IPS DF 19.7 (cell line): ENCODE measurements around the gene NXPH2.
"Not testable (repeated sequence)": the region's sequence is repeated elsewhere in the genome, so short reads cannot be mapped to it uniquely, and the experiment has no call there.

ENCODE experiments used
- DNase-seq: peaks from one replicate; pipeline ENCODE4 v3.0.0-alpha.2; 2013; ENCODE audit warnings: low read depth, low spot score

NXPH2 gene

DNA sequence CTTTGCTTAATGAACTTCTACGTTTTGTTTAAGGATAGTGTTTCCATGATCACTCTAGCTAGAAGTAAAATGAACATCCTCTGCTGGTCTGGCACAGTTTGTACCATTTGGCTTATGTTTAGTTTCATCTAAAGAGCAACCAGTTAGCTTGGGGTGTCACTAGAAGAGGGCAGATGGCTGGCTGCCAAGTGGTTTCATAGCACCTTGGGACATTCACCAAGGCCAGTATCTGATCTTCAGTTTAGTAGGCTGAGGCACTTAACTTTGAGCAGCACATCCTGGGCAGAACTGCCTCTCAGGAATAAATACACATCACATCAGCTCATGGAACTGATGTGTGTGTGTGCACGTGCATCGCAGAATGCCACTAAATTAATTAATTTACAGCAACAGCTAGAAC is 68.4 kb downstream of the NXPH2 start:
- DNase-seq, result no peak

DNA sequence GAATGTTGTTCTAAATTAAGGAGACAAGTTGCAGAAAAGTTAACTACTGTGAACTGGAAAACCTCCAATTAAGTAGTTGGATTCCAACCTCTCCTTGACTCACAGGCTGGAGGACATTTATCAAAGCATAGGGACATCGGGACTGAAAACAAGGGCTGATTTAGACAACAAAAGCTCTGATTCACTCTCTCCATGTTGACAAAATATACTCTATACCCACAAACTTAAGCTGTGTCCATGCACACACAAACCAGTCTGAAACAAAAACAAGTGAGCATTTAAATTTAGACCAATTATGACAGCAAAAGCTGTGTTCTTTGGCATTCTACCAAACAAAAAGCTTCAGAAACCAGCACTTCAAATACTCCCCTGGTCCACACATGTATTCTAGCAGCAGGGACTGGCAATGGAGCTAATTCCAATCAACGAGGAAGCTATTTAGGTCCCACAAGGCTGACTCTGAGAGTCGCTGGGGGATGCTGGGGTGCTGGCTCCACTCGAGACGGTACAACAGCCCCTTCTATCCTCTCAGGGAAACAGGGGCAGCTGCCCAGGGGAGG is 71.4 kb downstream of the NXPH2 start:
- no peak for DNase-seq

DNA sequence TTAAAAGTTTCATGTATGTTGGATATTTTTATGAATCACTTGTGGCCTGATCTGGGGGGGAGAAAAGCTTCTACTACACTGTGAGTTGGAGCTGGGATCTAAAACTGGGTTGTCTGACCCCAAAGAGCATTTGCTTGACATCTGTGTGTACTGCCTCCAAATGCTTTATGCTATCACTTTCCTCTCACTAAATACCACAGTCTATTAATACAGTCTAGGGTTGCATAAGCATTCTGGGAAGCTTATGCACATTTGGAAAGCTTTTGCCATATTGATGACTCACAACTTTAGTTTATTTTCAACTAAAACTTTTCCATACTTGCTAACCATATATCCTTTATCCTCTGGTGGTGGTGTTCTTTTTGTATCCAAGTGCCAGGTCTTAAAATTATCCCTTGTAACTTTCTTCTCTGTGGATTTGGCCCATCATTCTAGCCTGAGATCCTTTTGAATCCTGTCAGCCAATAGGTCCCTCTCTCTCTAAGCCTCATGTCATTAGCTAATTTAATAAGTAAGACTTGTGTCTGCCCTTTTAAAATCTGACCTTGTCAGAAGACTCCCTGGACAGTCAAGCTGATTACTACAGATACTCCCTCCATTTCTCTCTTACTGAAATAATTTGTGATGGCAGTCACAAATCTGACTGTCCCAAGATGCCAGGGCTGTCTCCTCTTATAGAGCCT is 72.7 kb downstream of the NXPH2 start:
- DNase-seq, result no peak

GRCh38 chr2:138703242-138703641 is 76.9 kb downstream of the NXPH2 start:
- no peak for DNase-seq

DNA sequence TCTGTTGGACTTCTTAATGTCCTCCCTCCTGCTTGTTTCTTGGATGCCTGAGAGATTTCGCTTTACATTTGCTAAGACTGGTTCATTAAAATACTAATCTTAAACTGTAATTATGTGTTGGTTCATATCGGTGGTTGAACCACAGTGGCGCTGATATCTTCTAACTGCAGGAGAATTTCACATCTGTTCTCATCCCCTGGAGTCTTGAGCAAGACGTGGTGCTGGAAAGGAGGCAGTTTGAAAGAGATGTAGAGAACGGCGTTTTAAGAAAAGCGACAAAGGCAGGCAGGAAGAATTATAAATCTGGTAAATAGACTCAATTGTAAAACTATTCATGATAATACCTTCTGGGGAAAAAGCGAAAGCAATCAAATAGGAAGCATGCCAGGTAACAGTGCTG is 79.5 kb downstream of the NXPH2 start:
- DNase-seq, result no peak

DNA sequence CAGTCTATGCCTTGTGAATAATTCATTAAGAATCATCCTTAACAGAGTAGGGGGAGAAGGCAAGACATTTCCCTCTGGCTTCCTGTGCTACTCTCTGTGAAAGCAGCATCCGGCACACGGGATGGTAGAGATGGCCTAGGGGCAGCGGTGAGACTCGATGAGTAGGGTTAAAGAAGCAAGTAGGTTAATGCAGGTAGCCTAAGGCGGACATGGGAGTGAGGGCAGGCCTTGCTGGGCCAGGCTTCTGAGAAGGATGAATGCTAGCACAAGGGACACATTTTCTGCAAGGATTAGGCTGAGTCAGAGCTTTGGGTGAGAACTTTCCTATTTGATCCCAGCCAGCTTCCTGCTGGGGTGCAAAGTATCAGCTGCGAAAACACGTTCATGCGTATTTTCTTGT is 80.8 kb downstream of the NXPH2 start:
- DNase-seq, result peak; percentile 35

- DNase-seq, result no peak
Measured at GRCh38 chr2:138698428-138698827, 81.8 kb downstream of the NXPH2 start.

- DNase-seq, result no peak
Measured at GRCh38 chr2:138691667-138692066, 88.5 kb downstream of the NXPH2 start.

- DNase-seq, result no peak
Measured at GRCh38 chr2:138689705-138690104, 90.5 kb downstream of the NXPH2 start.

- DNase-seq, result no peak
Measured at GRCh38 chr2:138682163-138682562, 98.0 kb downstream of the NXPH2 start.

DNA sequence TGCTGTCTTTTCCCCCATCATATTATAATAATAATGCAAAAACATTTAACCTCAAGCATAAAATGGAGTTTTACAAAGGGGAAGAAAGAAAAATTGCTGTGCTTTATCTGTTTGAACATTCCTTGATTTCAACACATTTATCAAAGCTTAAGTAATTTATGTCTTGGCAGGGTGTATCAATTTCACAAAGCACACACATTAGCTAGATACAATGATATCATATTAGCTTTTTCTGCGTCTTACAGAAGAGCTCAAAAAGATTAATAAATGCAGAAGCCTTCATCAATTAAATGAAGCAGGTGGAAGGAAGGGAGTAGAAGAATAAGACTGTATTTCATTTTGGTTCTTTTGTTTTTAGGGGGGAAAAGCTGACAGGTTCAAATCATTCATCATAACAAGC is 103.0 kb downstream of the NXPH2 start:
- no peak for DNase-seq

DNA sequence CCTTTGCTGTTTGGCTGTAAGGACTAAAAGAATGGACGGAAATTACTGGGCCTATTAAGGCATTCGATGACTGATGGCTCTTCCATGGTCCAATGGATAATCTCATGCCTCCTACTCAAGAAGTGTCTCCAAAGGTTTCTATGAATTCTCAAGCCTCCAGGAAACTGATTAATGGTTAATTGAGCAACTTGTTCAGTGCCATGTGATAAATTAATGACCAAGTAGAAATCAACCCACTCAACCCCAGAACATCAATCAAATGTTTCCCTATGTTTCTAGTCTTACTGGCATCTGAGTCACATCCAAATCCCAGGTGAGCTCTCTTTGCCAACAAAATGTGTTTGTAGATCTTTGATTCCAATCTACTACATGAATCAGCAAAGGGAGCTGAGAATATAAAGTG is 103.6 kb downstream of the NXPH2 start:
- no peak for DNase-seq

- no peak for DNase-seq
Measured at GRCh38 chr2:138671566-138671965, 108.6 kb downstream of the NXPH2 start.

DNA sequence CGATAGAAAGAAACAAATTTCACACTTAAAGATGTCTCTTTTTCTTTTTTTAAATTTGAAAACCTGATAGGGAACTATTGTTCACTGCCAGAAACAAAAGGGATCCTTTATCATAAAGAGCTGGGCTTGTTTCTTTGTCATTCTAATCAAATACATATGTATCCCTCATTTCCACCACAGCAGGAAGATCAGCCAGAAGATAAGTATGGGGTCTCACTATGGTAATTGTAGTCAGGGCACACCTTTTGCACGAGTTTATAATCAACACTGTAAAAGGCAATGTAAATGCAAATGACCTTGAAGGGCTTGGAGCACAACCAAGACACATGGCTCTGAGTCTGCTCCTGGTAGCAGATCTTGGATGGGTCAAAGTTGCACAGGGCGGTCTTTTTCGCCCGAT is 109.5 kb downstream of the NXPH2 start:
- DNase-seq, result no peak

DNA sequence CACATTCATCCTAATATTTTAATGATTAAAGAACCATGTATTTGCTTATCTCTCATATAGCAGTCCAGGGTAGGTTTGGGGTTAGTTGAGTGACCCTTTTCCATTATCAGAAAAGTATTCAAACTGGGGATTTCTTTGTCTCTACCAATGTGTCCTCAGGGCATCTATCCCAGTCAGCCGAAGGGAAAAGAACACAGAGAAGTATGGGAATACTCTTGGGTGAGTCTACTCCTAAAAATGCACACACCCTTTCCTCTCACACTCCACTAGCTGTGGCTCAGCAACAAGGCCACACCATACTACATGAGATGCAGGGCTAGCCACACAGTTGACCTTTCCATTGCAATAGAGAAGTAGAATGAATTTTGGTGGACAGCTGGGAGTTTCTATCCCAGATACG is 114.3 kb downstream of the NXPH2 start:
- DNase-seq, result no peak

- DNase-seq, result no peak
Measured at GRCh38 chr2:138658187-138658894, 121.8 kb downstream of the NXPH2 start.

GRCh38 chr2:138654146-138654545 is 126.0 kb downstream of the NXPH2 start:
- DNase-seq, result no peak

GRCh38 chr2:138652378-138652777 is 127.8 kb downstream of the NXPH2 start:
- no peak for DNase-seq

GRCh38 chr2:138649571-138649970 is 130.6 kb downstream of the NXPH2 start:
- DNase-seq, result no peak

DNA sequence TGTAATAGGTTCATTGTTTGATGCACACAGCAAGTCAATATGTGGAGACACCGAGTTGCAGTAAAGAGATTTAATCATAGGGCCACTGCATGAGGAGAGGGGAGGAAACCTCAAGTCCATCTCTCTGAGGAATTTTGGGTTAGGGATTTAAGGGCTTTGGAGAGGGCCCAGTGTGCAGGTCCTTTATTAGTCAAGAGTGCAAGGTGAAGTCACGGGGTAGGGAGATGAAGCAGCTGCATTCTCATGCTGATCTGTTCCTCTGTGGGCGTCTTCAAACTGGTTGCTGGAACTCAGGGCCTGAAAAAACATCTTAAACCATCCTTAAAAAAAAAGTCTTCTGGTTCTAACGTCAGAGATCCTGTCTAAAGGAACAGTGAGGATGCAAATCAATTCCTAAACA is 131.6 kb downstream of the NXPH2 start:
- DNase-seq, result no peak

DNA sequence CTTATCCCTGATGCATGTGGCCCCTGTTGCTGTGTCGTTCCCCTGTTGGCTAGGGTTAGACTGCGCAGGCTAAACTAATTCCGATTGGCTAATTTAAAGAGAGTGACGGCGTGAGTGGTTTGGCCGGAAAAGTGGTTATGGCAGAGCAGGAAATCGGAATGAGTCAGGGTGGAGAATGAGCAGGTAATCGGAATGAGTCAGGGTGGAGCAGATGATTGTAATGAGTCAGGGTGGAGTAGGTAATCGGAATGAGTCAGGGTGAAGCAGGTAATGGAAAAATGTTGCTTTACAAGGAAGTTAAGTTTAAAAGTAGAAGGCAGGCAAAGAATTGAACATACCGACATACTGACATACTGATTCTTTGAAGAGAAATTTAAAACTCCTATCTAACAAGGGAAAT is 135.4 kb downstream of the NXPH2 start:
- DNase-seq, result not testable (repeated sequence)

DNA sequence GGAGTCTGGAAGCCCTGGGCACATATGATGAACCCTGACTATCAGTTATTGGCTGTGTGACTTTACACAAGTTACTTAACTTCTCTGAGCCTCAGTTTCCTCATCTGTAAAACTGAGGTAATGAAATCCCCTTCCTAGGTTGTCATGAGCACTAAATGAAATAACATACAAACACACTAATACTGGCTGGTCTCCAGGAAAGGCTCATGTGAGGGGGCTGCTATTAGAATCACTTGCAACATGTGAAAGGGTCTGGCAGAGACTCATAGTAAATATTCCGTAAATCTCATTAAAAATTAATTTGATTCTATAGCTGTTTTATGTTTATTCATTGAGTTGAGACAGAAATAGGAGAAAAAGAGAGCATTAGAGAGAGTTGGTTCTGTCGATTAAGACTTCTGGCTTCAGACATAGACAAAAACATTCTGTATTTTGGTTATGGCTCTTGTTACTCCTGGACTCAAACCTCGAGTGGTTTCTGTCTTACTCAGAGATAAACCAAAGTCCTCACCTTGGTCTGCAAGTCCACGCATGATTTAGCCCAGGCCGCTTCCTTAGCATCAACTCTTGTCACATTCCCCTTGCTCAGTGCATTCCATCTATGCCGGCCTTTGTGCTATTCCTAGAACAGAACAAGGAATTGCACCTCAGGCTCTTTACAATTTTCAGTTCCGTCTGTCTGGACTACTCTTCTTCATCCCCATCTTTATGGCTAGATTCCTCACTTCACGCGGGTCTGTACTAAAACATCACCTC is 139.1 kb downstream of the NXPH2 start:
- no peak for DNase-seq
